Right lobe of liver (tissue), 4 donors: ENCODE results near the gene BORCS6.

Experiments
- POLR2A ChIP-seq: fragments of 450-650 bp; IDR thresholded peaks from one replicate; pipeline ENCODE4 v1.6.1; 2017; ENCODE audit warnings: antibody characterized with exemption, mild to moderate bottlenecking
- TF ChIP-seq, protein P1 (sequence below), 4 donors: fragments of 200-600 bp in 3 of 4; fragments of 450-650 bp in 1 of 4; IDR thresholded peaks; one replicate each; pipeline versions ENCODE4 v1.5.1 to v1.8.0; 2016 to 2022; ENCODE audit warnings: antibody characterized with exemption in 4 of 4, mild to moderate bottlenecking in 2 of 4
- donor health status: DM: no; HTN: no; CAD: no.
- donor health status: DM: no; HTN: no; CAD: no.
- donor health status: DM: no; HTN: yes; CAD: no.

GRCh38 chr17:8176998-8177731, 12.8 kb downstream of the BORCS6 start:
- TF ChIP-seq, protein P1, sequence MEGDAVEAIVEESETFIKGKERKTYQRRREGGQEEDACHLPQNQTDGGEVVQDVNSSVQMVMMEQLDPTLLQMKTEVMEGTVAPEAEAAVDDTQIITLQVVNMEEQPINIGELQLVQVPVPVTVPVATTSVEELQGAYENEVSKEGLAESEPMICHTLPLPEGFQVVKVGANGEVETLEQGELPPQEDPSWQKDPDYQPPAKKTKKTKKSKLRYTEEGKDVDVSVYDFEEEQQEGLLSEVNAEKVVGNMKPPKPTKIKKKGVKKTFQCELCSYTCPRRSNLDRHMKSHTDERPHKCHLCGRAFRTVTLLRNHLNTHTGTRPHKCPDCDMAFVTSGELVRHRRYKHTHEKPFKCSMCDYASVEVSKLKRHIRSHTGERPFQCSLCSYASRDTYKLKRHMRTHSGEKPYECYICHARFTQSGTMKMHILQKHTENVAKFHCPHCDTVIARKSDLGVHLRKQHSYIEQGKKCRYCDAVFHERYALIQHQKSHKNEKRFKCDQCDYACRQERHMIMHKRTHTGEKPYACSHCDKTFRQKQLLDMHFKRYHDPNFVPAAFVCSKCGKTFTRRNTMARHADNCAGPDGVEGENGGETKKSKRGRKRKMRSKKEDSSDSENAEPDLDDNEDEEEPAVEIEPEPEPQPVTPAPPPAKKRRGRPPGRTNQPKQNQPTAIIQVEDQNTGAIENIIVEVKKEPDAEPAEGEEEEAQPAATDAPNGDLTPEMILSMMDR (IDR thresholded peaks at IDR 0.05) = no peak
- TF ChIP-seq POLR2A = no peak
